Gastrocnemius medialis (tissue), 4 donors: Measurements from ENCODE around the gene PHLDB2.

ENCODE experiments used
- POLR2A ChIP-seq, 2 donors: fragments of 450-650 bp; IDR thresholded peaks; one replicate each; pipeline ENCODE4 v1.6.1; 2017; ENCODE audit warnings: antibody characterized with exemption in 2 of 2, mild to moderate bottlenecking in 2 of 2, moderate library complexity in 2 of 2
- TF ChIP-seq, protein P1 (sequence below), 5 experiments: fragments of 450-650 bp in 3 of 5; fragments of 200-600 bp in 2 of 5; sonication (generic) in 2 of 5; IDR thresholded peaks in 4 of 5; conservative IDR thresholded peaks in 1 of 5; 1 replicate in 4 of 5; 2 replicates in 1 of 5; pipeline ENCODE4 v1.5.1; 2016 to 2019; ENCODE audit warnings: antibody characterized with exemption in 5 of 5, mild to moderate bottlenecking in 3 of 5, moderate library complexity in 3 of 5

- TF ChIP-seq POLR2A (IDR thresholded peaks at IDR 0.05): no peak
- TF ChIP-seq, protein P1, sequence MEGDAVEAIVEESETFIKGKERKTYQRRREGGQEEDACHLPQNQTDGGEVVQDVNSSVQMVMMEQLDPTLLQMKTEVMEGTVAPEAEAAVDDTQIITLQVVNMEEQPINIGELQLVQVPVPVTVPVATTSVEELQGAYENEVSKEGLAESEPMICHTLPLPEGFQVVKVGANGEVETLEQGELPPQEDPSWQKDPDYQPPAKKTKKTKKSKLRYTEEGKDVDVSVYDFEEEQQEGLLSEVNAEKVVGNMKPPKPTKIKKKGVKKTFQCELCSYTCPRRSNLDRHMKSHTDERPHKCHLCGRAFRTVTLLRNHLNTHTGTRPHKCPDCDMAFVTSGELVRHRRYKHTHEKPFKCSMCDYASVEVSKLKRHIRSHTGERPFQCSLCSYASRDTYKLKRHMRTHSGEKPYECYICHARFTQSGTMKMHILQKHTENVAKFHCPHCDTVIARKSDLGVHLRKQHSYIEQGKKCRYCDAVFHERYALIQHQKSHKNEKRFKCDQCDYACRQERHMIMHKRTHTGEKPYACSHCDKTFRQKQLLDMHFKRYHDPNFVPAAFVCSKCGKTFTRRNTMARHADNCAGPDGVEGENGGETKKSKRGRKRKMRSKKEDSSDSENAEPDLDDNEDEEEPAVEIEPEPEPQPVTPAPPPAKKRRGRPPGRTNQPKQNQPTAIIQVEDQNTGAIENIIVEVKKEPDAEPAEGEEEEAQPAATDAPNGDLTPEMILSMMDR (IDR thresholded peaks at IDR 0.05 in 4 of 5, conservative IDR thresholded peaks at IDR 0.05 in 1 of 5): no peak
Observed at GRCh38 chr3:112010636-112011035, 151.6 kb downstream of the PHLDB2 start.
